Thymus (tissue), 11 donors: ENCODE results near the gene FMOD. TPM values are rescaled to one million over a fixed set of nuclear protein-coding genes. Genes with fewer than 3 reads are reported as not detected.
A peak's percentile ranks its signal among the peaks of the same experiment; 100 is the strongest.

ENCODE experiments used
- DNase-seq, 9 donors: peaks; one replicate each; pipeline ENCODE4 v3.0.0-alpha.2; 2013; ENCODE audit warnings: low spot score in 9 of 9, low read depth in 6 of 9, missing footprints in 1 of 9
- H3K27ac ChIP-seq, 2 donors: one replicate each; pipeline ENCODE4 v1.5.1; 2013; ENCODE audit warnings: control low read depth in 1 of 2, low read depth in 1 of 2, low read length in 1 of 2, mild to moderate bottlenecking in 1 of 2, moderate library complexity in 1 of 2
- H3K27me3 ChIP-seq, 2 donors: one replicate each; pipeline ENCODE4 v1.5.1; 2013; ENCODE audit warnings: low read length in 1 of 2; ENCODE audit not compliant: control insufficient read depth in 2 of 2, insufficient read depth in 1 of 2
- H3K36me3 ChIP-seq, 2 donors: one replicate each; pipeline ENCODE4 v1.5.1; 2013; ENCODE audit warnings: low read length in 1 of 2, mild to moderate bottlenecking in 1 of 2, moderate library complexity in 1 of 2; ENCODE audit not compliant: control insufficient read depth in 2 of 2, insufficient read depth in 2 of 2
- H3K4me1 ChIP-seq, 2 donors: one replicate each; pipeline ENCODE4 v1.5.1; 2013; ENCODE audit warnings: low read length in 2 of 2; ENCODE audit not compliant: control insufficient read depth in 2 of 2, insufficient read depth in 2 of 2
- H3K4me3 ChIP-seq, 2 donors: one replicate each; pipeline ENCODE4 v1.5.1; 2013; ENCODE audit warnings: low read length in 2 of 2, control low read depth in 1 of 2, mild to moderate bottlenecking in 1 of 2
- H3K9me3 ChIP-seq, 2 donors: one replicate each; pipeline ENCODE4 v1.5.1; 2013; ENCODE audit warnings: low read length in 1 of 2, mild to moderate bottlenecking in 1 of 2; ENCODE audit not compliant: control insufficient read depth in 2 of 2, insufficient read depth in 1 of 2
- WGBS: extraction: QIAGEN DNeasy Blood & Tissue Kit; methylation state at CpG from one replicate; pipeline ENCODE4 v1.1.7; 2013; 5-methylcytosine and 5-hydroxymethylcytosine counted together
- polyA plus RNA-seq: library from polyadenylated mRNA; stranded (reverse); fragments of 200-250 nt; gene quantifications from one replicate; pipeline ENCODE4 v1.2.3, GENCODE V29; 2013
- total RNA-seq: library from RNA; stranded (reverse); fragments of 120-200 nt; gene quantifications from one replicate; pipeline ENCODE4 v1.2.4, GENCODE V29; 2013
- donor health status: healthy.

Gene FMOD
- total and polyA plus RNA-seq, 2 donors: 7.1 to 7.5 TPM

- H3K9me3 ChIP-seq: no peaks in the 10 kb centered on the region
- H3K4me1 ChIP-seq: peaks cover 15 to 37% of the 10 kb centered on the region in 2 donors
- H3K36me3 ChIP-seq: peaks cover 0 to 2% of the 10 kb centered on the region in 2 donors
- peaks cover 0 to 26% of the 10 kb centered on the region in 2 donors for H3K27me3 ChIP-seq
- 71% methylated on average over 4 of the region's 4 CpGs for WGBS
- H3K4me3 ChIP-seq: no peak overlapping the region
- no peak overlapping the region for H3K27ac ChIP-seq
- DNase-seq: no peak
Measured at GRCh38 chr1:203364806-203365205, 13.9 kb upstream of the FMOD start.

GRCh38 chr1:203364094-203364801 is 13.3 kb upstream of the FMOD start:
- H3K27ac ChIP-seq: no peak overlapping the region
- no peaks in the 10 kb centered on the region for H3K9me3 ChIP-seq
- peaks cover 0 to 28% of the 10 kb centered on the region in 2 donors for H3K27me3 ChIP-seq
- 74% methylated on average over 13 of the region's 13 CpGs for WGBS
- H3K36me3 ChIP-seq: peaks cover 0 to 2% of the 10 kb centered on the region in 2 donors
- peaks cover 15 to 37% of the 10 kb centered on the region in 2 donors for H3K4me1 ChIP-seq
- H3K4me3 ChIP-seq: no peak overlapping the region
- DNase-seq: peak in 1 of 9 donors; percentile 29

DNA sequence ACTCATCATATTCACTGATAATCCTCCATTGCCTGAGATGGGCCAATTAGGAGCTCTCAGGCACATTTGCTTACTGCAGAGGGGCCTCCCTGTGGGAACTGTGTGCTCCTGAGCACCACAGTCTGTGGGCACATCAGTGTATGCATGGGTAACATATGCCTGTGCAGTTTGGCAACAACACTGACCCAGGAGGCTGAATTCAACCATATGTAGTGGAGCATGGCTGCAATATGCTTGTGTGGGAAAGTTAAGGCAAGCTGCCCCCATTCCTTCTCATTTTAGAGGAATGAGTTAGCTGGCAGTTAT is 11.8 kb upstream of the FMOD start:
- no peak for DNase-seq
- Histone ChIP-seq H3K4me3 (no peak overlapping the region), H3K4me1 (peaks cover 14 to 36% of the 10 kb centered on the region in 2 donors), H3K9me3 (no peaks in the 10 kb centered on the region), H3K27me3 (peaks cover 0 to 36% of the 10 kb centered on the region in 2 donors), H3K36me3 (peaks cover 0 to 2% of the 10 kb centered on the region in 2 donors), H3K27ac (no peak overlapping the region)

GRCh38 chr1:203361945-203362719 is 11.2 kb upstream of the FMOD start:
- no peak for DNase-seq
- WGBS: 56% methylated on average over 6 of the region's 6 CpGs
- Histone ChIP-seq H3K4me1 (peaks cover 9 to 30% of the 10 kb centered on the region in 2 donors), H3K27me3 (peaks cover 0 to 36% of the 10 kb centered on the region in 2 donors), H3K9me3 (no peaks in the 10 kb centered on the region), H3K27ac (no peak overlapping the region), H3K36me3 (peaks cover 0 to 2% of the 10 kb centered on the region in 2 donors), H3K4me3 (no peak overlapping the region)

DNA sequence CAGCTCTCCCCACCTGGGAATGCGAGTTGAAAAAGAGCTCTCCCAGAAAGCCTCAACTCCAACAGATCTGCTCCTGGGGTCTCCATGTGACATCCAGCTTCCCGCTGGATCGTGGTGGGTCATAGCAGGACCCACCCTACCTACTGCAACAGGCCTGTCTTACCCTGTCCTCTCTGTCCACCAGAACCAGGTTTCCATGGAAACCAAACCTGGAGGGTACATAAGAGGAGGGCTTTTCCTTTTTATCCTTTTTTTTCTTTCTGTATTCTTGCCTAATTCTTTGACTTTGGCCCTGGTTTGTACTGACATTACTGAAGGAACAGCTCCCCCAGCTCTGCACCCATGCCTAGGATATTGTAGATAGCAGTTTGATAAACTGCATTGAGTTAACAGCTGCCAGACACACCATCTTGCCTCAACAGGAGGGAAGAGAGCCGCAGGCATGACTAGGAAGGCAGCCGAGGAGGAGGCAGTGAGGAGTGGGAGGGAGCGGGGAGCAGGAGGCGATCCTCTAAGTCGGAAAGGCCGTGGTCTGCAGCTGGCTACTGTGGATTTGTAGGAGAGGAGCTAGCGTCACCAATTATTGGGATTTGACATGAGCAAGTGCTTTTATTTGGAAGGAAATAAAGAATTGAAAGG is 9.7 kb upstream of the FMOD start:
- H3K4me3 ChIP-seq: no peak overlapping the region
- no peaks in the 10 kb centered on the region for H3K9me3 ChIP-seq
- H3K36me3 ChIP-seq: no peaks in the 10 kb centered on the region
- no peak for DNase-seq
- peaks cover 0 to 32% of the 10 kb centered on the region in 2 donors for H3K27me3 ChIP-seq
- WGBS: 98% methylated on average over 10 of the region's 10 CpGs
- H3K4me1 ChIP-seq: peaks cover 3 to 23% of the 10 kb centered on the region in 2 donors
- no peak overlapping the region for H3K27ac ChIP-seq

DNA sequence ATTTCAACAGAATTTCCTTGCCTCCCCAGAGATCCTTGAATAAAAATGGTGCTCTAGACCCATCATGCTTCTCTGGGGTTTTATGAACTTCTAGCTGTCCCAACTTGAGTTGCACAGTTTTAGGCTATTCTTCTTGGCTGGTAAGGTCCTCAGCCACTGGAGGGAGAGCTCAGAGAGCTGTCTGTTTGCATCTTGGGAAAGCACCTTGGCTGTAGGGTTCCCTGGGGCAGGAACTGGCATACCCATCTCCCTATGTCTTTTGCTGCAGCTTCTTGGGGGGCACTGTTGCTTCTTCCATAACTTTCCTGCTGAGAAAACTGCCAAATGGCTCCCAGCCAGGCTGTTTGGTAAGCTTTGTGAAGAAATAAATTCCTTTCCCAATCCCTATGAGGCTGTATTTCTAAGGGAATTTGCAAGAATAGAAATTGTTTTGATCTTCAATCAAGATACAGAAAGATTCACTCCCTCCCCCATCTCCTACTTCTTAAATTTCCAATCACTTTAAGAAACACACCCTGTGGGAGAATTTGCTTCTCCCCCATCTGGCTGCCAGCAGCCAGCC is 8.2 kb upstream of the FMOD start:
- H3K9me3 ChIP-seq: no peaks in the 10 kb centered on the region
- H3K36me3 ChIP-seq: no peaks in the 10 kb centered on the region
- H3K27ac ChIP-seq: no peak overlapping the region
- DNase-seq: no peak
- no peak overlapping the region for H3K4me3 ChIP-seq
- peaks cover 0 to 23% of the 10 kb centered on the region in 2 donors for H3K27me3 ChIP-seq
- peaks cover 3 to 14% of the 10 kb centered on the region in 2 donors for H3K4me1 ChIP-seq

GRCh38 chr1:203354246-203354645 is 3.3 kb upstream of the FMOD start:
- no peak for DNase-seq
- Histone ChIP-seq H3K4me1 (peaks cover 0 to 2% of the 10 kb centered on the region in 2 donors), H3K36me3 (no peaks in the 10 kb centered on the region), H3K4me3 (no peak overlapping the region), H3K9me3 (no peaks in the 10 kb centered on the region), H3K27ac (no peak overlapping the region), H3K27me3 (peaks cover 0 to 49% of the 10 kb centered on the region in 2 donors)
- 73% methylated on average over 2 of the region's 2 CpGs for WGBS

- DNase-seq: no peak
- 80% methylated on average over 8 of the region's 8 CpGs for WGBS
- no peak overlapping the region for H3K27ac ChIP-seq
Measured at GRCh38 chr1:203353486-203353885, 2.6 kb upstream of the FMOD start.

More at GRCh38 chr1:203353486-203353885, 2.6 kb upstream of the FMOD start:
- Histone ChIP-seq H3K27me3 (peaks cover 0 to 46% of the 10 kb centered on the region in 2 donors), H3K9me3 (no peaks in the 10 kb centered on the region), H3K4me3 (no peak overlapping the region), H3K4me1 (peaks cover 0 to 2% of the 10 kb centered on the region in 2 donors), H3K36me3 (no peaks in the 10 kb centered on the region)
